Right lobe of liver (tissue), 6 donors: ENCODE measurements around the gene SPAG16. TPM values are rescaled to one million over a fixed set of nuclear protein-coding genes. Genes with fewer than 3 reads are reported as not detected.

Experiments
- ATAC-seq, 4 donors: fragments of 200-7000 bp; cut with Tn5 transposase; one replicate each; pipeline ENCODE4 v1.9.1; 2020; ENCODE audit warnings: mild to moderate bottlenecking in 4 of 4, moderate library complexity in 4 of 4
- DNase-seq, 3 donors: peaks; one replicate each; pipeline ENCODE4 v3.0.0-alpha.2; 2020
- H3K27ac ChIP-seq, 3 donors: fragments of 200-600 bp; one replicate each; pipeline ENCODE4 v1.8.0; 2022
- H3K27me3 ChIP-seq, 2 donors: fragments of 200-600 bp; one replicate each; pipeline ENCODE4 v1.8.0; 2022
- H3K36me3 ChIP-seq, 4 donors: fragments of 200-600 bp; sonication (generic) in 1 of 4; one replicate each; pipeline versions ENCODE4 v1.5.1 to v1.8.0; 2017 to 2022; ENCODE audit warnings: control low read depth in 1 of 4
- H3K4me1 ChIP-seq, 4 donors: fragments of 200-600 bp; sonication (generic) in 1 of 4; one replicate each; pipeline versions ENCODE4 v1.5.1 to v1.8.0; 2017 to 2022; ENCODE audit warnings: control low read depth in 1 of 4
- H3K4me3 ChIP-seq, 3 donors: fragments of 200-600 bp; one replicate each; pipeline ENCODE4 v1.8.0; 2022
- H3K9me3 ChIP-seq, 4 donors: fragments of 200-600 bp; sonication (generic) in 1 of 4; one replicate each; pipeline versions ENCODE4 v1.5.1 to v1.8.0; 2017 to 2022; ENCODE audit warnings: control low read depth in 1 of 4
- POLR2A ChIP-seq: fragments of 450-650 bp; IDR thresholded peaks from one replicate; pipeline ENCODE4 v1.6.1; 2017; ENCODE audit warnings: antibody characterized with exemption, mild to moderate bottlenecking
- whole genome bisulfite sequencing: methylation state at CpG from one replicate; pipeline ENCODE4 v1.1.6; 2018; ENCODE audit warnings: low coverage, low lambda C conversion rate; ENCODE audit not compliant: insufficient coverage; ENCODE audit errors: missing lambda C conversion rate; 5-methylcytosine and 5-hydroxymethylcytosine counted together
- intact Hi-C, 2 donors: fragments of 100-400 bp; cut with DNase I; formaldehyde crosslinking; loops; one replicate each; pipeline versions ENCODE4 v1.11.2 to v1.14.1; 2022
- total RNA-seq, 6 experiments: library from RNA; depleted of rRNA in 2 of 6; stranded (reverse); fragments of >200 nt in 2 of 6; fragmentation: NEBNext Ultra II Directional in 3 of 6; extraction: Animal tissue kit (Norgen Biotek cat#: 25700) in 3 of 6; gene quantifications; one replicate each; pipeline versions ENCODE4 v1.1.0 to v1.2.4, GENCODE V29; 2016 to 2023
- TF ChIP-seq, protein P1 (sequence below), 4 donors: fragments of 200-600 bp in 3 of 4; fragments of 450-650 bp in 1 of 4; IDR thresholded peaks; one replicate each; pipeline versions ENCODE4 v1.5.1 to v1.8.0; 2016 to 2022; ENCODE audit warnings: antibody characterized with exemption in 4 of 4, mild to moderate bottlenecking in 2 of 4
- donor health status: DM: no; HTN: yes; CAD: no.
- donor health status: DM: no; HTN: no; CAD: no.
- donor health status: DM: no; HTN: no; CAD: no.
- donor health status: DM: no; HTN: yes; CAD: no.
- donor health status: DM: no; HTN: yes; CAD: no.

The SPAG16 gene
- total RNA-seq, 6 experiments from 2014 or later: 7.2 to 15.3 (median 9.0) TPM

DNA sequence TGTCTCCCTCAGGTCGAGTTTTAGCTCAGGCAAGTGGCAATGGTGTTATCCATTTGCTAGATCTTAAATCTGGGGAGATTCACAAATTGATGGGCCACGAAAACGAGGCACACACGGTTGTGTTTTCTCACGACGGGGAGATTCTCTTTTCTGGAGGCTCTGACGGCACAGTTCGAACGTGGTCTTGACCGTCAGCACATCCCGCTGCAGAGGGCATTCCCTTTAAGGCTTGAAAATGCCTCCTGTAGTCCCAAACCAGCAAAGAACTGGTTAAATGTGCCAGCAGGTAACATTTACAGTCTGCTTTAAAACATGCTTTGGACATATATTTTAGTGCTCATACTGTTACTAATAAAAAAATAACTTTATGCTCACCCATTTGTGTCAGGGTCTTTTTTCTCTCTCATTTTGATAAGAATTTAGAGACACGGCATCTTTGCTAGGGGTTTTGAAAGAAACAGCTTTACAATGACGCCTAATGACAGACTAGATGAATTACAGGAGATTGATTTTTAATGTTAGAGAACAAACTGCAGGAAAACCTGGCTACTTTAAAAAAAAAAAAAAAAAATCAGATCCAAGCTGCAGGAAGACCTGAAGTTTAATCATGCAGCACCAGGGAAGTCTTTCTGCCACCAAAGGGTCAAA is 1126.0 kb downstream of the SPAG16 start:
- Histone ChIP-seq H3K36me3 (no peaks in the 10 kb centered on the region), H3K27me3 (no peaks in the 10 kb centered on the region), H3K9me3 (no peaks in the 10 kb centered on the region), H3K4me3 (no peak overlapping the region), H3K27ac (no peak overlapping the region), H3K4me1 (no peaks in the 10 kb centered on the region)
- ATAC-seq (no peak), DNase-seq (no peak)
- intact Hi-C loops: no loop called here
- 37% methylated on average over 10 of the region's 13 CpGs for WGBS
- TF ChIP-seq POLR2A: no peak
- TF ChIP-seq, protein P1, sequence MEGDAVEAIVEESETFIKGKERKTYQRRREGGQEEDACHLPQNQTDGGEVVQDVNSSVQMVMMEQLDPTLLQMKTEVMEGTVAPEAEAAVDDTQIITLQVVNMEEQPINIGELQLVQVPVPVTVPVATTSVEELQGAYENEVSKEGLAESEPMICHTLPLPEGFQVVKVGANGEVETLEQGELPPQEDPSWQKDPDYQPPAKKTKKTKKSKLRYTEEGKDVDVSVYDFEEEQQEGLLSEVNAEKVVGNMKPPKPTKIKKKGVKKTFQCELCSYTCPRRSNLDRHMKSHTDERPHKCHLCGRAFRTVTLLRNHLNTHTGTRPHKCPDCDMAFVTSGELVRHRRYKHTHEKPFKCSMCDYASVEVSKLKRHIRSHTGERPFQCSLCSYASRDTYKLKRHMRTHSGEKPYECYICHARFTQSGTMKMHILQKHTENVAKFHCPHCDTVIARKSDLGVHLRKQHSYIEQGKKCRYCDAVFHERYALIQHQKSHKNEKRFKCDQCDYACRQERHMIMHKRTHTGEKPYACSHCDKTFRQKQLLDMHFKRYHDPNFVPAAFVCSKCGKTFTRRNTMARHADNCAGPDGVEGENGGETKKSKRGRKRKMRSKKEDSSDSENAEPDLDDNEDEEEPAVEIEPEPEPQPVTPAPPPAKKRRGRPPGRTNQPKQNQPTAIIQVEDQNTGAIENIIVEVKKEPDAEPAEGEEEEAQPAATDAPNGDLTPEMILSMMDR (IDR thresholded peaks at IDR 0.05): no peak

DNA sequence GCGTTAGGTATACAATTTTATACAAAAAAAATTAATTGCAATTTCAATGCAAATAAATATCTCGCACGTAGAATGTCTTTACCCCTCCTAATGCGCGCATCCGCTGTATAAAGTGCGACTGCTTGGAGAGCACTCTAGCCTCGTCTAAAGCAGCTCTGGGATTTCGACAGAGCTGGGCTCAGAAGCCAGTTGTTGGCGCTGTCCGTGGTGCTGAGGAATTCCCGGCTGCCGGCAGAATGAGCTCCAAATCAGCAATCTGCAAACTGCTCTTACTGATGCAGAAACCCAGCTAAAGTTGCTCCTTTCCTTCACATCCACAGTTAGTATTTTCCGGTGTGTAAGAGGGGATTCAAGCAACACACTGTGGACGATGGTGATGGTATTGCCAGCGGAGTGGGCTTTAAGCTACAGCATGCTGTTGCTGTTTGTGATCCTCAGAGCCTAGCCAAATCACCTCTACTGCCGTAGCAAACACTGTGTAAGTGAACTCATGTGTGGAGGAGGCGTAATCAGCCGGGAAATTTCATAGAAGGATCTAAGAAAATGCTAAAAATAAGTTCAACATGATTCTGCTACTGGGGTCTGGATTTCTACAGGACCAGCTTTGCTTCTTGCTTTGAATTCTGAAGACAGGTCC is 1126.8 kb downstream of the SPAG16 start, which contains the start of gene VWC2L:
TSS of gene VWC2L (plus strand) at position 137 of the 637 bp plus-strand sequence. CDS start 3,140 bp downstream, outside the sequence.
- intact Hi-C loops: no loop called here
- H3K27me3 ChIP-seq: no peaks in the 10 kb centered on the region

DNA sequence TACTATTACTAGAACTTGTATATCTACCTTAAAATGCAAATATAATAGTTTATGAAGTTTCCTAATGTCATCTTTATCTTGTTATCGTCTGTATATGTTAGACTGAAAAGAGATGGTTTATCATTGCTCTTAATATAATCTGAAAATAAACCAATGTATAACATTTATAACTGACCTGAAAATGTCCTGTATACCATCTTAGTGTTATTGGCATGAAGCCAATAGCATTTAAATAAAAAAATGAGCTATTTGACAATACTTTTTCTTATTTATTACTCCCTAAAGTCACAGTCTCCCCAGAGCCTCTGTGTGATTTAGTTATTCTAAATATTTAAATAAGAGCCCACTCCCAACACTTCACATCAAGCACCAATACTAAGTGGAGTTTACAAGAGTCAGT is 1128.4 kb downstream of the SPAG16 start:
- H3K27me3 ChIP-seq: no peaks in the 10 kb centered on the region
- H3K27ac ChIP-seq: no peak overlapping the region
- TF ChIP-seq, protein P1 (IDR thresholded peaks at IDR 0.05): no peak
- TF ChIP-seq POLR2A: no peak
- DNase-seq (no peak), ATAC-seq (no peak)
- H3K4me1 ChIP-seq: no peaks in the 10 kb centered on the region
- WGBS: 29% methylated on average over 1 of the region's 1 CpG
- no peak overlapping the region for H3K4me3 ChIP-seq
- H3K36me3 ChIP-seq: no peaks in the 10 kb centered on the region
- H3K9me3 ChIP-seq: no peaks in the 10 kb centered on the region
- intact Hi-C loops: no loop called here

More for the DNA sequence above, 1126.8 kb downstream of the SPAG16 start, which contains the start of gene VWC2L:
- DNase-seq (peak; percentile 60 to 76 (median 76)), ATAC-seq (peak; percentile 85 to 98 (median 87))
- Histone ChIP-seq H3K9me3 (no peaks in the 10 kb centered on the region), H3K36me3 (no peaks in the 10 kb centered on the region), H3K4me3 (no peak within 1 kb of the TSS), H3K27ac (no peak within 1 kb of the TSS), H3K4me1 (no peaks in the 10 kb centered on the region)
- TF ChIP-seq, protein P1 (IDR thresholded peaks at IDR 0.05): no peak
- no peak for TF ChIP-seq POLR2A
- WGBS: 8% methylated on average over 19 of the region's 19 CpGs

DNA sequence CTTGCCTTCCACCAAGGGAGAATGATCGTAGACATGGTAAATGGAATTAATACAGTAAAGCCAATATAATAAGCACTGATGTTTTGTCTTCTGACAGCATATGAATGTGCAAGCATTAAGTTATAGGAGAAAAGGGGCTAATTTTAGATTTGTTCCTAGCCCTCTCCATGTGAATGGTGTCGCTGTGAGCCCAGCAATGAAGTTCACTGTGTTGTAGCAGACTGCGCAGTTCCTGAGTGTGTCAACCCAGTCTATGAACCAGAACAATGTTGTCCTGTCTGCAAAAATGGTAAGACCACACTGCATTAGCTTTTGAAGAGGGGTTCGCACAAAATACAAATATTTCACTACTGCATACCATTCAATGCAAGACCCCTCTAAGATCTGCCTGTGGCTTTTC is 1152.2 kb downstream of the SPAG16 start:
- TF ChIP-seq, protein P1 (IDR thresholded peaks at IDR 0.05): no peak
- TF ChIP-seq POLR2A: no peak
- Histone ChIP-seq H3K27ac (no peak overlapping the region), H3K27me3 (no peaks in the 10 kb centered on the region), H3K4me1 (no peaks in the 10 kb centered on the region), H3K9me3 (no peaks in the 10 kb centered on the region), H3K36me3 (no peaks in the 10 kb centered on the region), H3K4me3 (no peak overlapping the region)
- 81% methylated on average over 3 of the region's 4 CpGs for WGBS
- DNase-seq (no peak), ATAC-seq (no peak)
- intact Hi-C loops: no loop called here
